HG03575 (cell line): Measurements from ENCODE around the gene SPEM2.

ENCODE experiments used
- ATAC-seq: cut with Tn5 transposase; IDR thresholded peaks from one replicate; pipeline ENCODE4 v1.9.1; 2021; ENCODE audit not compliant: unreplicated experiment, insufficient number of reproducible peaks, low FRiP score; ENCODE audit errors: extremely low read depth

Gene SPEM2

DNA sequence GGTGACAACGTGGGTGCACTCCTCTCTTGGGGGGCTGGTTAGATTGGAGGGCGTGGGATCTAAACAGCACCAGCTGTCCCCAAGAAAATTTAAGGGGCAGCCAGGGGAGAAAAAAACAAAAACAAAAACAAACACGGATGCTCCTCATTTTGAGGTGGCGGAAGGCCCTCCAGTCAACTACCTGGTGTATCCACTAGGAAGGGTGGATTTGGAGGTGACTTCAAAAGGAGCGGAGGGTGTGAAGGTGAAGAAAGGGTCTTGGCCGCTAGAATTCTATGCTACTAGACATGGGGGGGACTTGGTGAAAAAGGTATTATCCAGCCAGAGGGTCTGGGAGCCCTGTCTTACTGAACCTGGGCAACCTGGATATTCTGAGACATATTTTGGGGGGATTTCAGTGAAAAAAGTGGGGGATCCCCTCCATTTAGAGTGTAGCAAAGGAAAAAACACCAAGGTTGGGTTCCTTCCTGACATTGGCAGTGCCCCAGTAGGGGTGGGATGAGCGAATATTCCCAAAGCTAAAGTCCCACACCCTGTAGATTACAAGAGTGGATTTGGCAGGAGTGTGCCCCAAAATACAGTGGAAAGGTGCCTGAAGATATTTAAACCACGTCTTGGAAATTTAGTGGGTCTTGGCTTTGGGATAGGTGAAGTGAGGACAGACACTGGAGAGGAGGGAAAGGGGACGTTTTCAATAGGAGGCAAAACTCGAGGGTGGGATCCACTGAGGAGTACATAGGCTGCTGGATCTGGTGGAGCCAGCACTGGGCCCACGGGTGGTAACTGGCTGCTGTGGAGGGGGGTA, 13.4 kb downstream of the SPEM2 start:
- no peak for ATAC-seq

DNA sequence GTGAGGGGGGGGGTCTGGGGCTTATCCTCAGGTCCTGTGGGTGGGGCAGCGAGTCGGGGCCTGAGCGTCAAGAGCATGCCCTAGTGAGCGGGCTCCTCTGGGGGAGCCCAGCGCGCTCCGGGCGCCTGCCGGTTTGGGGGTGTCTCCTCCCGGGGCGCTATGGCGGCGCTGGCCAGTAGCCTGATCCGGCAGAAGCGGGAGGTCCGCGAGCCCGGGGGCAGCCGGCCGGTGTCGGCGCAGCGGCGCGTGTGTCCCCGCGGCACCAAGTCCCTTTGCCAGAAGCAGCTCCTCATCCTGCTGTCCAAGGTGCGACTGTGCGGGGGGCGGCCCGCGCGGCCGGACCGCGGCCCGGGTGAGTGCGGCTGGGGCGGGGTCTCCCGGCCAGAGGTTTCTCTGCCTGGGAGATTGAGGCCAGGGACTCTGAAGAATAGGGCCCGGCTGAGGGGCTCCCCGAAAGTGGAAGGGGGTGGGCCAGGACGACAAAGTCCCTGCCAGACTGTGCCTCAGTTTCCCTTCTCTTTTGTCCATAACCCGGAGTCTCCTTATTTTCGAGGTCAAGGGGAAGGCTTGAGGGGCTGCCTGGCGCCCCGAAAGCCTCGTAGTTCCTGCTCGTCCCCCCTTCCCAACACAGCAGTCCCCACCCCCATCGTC, 14.2 kb downstream of the SPEM2 start, which contains the start of gene FGF11:
Gene FGF11, plus strand, starts transcription at position 51 of the 651 bp plus-strand sequence. Its CDS starts 109 bp downstream, at position 160.
- ATAC-seq = no peak

DNA sequence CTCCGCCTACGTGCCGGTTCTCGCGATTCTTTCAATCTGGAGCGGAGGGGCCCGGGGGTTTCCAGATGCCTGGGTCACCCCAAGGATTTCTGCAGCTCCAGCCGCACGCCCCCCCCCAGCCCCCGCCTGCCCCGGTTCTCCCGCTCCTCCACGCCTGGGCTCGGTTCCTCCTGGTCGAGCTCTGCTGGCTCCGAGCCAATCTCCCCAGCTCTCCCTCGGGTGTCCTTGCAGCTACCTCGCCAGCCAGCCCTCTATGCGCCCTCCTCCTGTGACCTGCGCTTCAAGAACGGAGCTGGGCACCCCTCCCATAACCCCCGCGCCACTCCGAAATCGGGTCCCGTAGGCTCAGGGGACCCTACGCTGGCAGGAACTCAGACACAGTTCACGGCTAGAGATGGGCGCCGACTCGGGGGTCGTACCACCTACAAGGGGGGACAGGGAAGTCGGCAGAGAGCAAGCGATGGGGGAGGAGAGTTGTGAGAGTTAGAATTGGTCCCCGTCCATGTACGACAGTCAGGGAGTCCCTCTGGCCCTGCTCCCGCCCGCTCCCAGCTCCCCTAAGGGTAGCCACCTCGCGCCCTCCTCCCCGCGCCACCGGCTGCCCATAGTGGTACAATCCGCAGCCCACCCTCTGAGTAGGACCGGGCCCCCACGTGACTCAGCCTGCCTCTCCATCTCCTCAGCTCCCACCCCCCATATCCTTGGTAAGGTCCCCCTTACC, 14.9 kb downstream of the SPEM2 start:
- ATAC-seq = no peak

DNA sequence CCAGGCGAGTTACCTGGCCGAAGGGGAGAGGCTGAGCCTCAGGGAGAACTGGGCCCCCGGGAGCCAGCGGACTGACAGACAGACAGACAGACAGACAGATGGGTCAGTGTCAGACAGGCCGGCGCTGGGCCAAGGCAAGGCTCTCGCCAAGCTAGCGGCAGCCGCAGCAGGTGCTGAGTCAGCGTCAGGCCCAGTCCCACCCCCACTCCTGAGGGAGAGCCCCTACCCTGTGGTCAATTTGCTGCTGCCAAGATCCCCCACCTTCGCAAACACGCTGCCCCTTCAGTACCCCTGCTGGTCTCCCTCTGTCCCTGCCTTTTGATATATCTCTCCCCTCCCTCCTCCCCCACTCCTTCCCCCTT, 15.4 kb downstream of the SPEM2 start:
- ATAC-seq = no peak

DNA sequence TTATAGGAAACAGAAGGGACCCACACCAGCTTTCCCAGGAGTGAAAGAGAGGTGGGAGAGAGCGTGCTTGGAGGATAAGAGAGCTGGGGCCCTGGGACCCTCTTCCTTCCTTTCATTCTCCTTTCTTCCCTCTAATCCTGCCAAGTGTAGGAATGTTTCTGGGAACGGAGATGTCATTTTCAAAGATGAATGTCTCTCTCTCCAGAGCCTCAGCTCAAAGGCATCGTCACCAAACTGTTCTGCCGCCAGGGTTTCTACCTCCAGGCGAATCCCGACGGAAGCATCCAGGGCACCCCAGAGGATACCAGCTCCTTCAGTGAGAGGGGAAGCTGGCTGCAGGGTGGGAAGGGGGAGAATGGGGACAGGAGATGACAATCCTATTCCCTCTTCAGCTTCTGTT, 15.8 kb downstream of the SPEM2 start:
- ATAC-seq = no peak

DNA sequence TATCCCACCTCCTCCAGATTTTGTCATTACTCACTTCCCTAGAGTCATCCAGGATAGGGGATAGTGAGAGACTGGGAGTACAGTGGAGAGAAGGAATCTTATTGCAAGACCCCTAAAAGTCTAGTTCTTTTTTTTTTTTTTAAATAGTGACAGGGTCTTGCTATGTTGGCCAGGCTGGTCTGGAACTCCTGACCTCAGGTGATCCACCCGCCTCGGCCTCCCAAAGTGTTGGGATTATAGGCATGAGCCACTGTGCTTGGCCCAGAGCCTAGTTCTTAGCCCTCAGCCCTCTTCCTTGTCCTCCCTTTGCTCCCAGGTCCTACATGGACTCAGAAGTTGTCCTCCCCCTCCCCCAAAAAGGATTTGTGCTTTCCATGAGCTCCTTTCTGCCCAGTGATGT, 16.7 kb downstream of the SPEM2 start:
- ATAC-seq = no peak

DNA sequence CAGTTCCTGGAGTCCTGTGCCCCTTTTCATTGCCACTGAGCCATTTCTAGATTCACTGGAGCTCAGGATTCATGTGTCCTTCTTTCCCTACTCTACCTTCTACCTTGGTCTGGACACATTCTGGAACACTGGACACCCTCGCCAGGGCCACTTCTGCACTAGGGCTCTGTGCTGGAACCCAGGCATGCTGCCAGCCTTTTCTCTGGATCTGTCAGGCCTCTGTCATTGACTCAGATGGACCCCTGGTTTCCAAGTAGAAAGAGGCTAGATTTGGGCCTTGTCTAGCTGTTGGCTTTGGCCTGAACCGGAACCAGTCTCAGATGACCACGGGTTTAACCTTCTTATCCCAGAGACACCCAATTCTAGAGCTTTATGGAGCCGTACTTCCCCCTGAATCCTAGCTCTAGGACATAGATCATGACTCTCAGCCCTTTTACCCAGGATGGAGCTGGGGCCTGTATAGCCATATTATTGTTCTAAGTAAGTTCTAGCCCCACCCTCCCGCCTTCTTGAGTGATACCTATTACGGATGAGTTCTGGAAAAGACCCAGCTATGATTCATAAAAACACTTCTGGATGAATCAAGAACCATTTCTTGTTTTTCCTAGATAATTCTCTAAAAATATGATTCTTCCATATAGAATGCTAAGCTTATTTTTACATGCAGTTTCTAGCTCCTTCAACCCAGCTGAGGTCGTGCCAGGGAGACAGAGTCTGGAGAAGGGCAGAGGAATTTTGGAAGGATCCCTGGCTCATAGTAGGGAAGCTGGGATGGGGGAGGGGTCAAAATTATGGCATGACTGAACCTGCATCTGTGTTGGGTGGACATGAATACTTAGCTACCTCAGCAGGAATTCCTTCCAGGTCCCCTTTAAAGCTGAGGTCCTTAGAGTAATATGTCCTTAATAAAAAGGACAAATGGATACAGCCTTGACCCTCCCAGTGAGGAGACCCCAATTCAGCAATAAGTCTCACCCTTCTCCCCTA, 18.4 kb downstream of the SPEM2 start:
- ATAC-seq = no peak

DNA sequence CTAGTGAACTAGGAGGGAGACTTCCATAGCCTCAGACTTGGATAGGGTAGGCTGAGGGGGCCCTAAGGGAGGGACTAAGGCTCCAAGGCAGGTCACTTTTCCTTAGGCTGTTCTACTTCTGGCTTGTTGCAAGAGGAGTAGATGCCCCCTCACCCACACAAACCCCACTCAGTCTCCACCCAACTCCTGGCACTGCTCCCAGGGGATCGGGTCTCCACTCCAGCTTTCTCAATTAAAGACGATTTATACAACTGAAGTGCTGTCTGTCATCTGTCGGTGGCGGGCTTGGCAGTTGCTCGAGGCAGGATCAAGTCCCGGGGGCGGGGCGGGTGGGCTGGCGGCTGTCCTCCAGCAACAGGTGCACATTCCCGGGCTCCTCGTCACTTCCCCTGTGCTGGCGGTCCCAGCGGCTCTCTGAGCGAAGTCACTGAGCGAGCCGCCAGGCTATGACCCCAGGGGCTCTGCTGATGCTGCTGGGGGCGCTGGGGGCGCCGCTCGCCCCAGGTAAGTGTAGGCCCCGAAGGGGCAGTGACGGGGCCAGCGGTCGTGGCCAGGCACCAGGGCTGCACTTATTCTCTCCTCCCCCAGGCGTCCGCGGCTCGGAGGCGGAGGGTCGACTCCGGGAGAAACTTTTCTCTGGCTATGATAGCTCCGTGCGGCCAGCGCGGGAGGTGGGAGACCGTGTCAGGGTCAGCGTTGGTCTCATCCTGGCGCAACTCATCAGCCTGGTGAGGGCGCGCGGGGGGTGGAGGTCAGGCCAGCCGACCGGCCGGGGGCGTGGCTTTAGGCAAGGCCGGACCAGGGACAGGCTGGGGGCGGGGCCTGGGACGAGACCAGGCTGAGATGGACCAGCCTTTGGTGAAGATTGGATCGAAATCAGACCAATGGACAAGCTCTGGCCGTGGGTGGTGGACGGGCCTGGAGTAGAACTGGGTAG, 19.5 kb downstream of the SPEM2 start, which contains the start of gene CHRNB1:
Gene CHRNB1, plus strand, starts transcription at position 380 of the 937 bp plus-strand sequence. Its CDS starts 67 bp downstream, at position 447.
- ATAC-seq = no peak

DNA sequence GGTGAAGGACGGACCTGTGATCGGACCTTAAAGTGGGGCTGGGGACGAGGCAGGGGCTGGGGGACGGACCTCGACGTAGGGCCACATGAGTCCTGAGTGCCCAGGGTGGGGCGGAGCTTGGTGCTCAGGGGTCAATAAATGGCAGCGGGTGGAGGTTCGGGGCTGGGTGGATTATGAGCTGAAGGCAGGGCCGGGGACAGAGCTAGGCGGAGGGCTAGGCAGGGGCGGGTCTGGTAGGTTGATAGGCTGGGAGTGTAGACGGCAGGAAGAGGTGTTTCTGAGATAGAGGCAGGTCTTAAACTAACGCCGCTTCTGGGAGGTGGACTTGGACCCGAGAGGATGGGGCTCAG, 20.2 kb downstream of the SPEM2 start:
- no peak for ATAC-seq

DNA sequence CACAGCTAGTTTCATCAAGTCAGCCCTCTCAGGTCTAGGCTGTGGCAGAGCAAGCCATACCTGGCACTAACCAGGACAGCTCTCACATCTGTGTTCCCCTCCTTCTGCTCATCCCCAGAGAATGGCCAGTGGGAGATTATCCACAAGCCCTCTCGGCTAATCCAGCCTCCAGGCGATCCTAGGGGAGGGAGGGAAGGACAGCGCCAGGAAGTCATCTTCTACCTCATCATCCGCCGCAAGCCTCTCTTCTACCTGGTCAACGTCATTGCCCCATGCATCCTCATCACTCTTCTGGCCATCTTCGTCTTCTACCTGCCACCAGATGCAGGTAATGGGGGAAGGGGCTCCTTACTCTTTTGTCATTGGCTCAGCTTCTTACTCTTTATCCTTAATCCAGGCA, 23.0 kb downstream of the SPEM2 start:
- ATAC-seq = no peak

DNA sequence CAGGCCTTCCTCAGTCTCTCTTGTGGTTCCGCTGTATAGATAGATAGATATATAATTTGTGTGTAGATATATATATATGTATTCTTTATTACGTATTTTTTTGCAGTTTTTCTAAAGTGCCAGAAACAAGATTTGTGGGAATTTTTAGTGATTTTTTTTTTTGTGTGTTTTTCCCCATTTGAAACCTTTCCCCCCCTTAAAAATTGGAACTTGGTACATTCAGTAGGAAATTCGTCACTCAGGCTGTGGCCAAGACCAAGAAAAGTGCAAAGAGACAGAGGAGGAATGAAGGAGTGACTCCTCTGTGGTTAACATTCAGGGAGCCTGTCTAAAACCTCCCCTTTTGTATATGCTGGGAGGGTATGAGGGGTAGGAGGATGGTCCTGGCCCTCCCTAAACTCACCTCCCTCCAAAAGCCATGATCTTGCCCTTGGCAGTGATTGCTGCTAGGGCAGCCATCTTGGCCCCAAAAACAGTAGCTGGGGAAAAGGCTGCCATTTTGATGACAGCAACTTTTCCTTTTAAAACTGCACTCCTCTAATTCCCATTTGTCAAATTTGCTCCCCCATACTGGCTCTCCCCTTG, 34.6 kb downstream of the SPEM2 start:
- ATAC-seq = no peak

DNA sequence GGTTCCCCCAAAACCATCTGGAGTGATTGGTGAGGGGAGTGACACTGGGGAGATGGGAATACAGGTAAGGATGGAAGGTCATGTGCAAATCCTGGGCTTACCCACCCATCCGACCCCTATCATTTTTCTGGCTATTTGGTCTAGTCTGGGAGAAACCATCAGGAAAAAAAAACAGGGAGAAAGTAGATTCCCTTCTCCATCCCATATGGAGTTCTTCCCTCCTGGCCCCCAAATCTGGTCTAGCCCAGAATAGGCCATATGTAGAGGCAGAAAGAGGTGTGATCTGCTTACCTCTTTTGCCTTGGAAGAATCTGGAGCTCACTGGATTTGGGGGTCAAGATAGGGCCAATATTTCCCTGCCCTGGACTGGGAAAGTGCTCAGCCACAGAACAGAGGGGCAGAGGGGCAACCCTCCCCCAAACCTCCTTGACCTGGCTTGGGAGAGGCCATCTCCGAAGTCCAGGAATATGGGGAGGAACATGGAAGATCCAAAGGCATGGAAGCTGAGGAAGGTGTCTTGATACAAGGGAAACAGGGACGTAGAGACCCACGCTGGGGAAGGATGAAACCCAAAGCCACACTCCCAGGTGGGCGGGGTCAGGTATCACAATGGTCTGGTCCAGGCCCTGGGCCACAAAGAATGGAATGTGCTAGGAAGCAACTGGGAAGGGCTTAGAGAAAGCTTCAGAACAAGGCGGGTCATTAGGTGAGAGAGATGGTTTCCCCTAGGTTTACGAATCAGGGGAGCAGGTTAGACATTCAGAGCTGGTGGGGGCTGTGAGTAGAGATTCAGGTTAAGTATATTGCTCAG, 35.6 kb downstream of the SPEM2 start:
- no peak for ATAC-seq

DNA sequence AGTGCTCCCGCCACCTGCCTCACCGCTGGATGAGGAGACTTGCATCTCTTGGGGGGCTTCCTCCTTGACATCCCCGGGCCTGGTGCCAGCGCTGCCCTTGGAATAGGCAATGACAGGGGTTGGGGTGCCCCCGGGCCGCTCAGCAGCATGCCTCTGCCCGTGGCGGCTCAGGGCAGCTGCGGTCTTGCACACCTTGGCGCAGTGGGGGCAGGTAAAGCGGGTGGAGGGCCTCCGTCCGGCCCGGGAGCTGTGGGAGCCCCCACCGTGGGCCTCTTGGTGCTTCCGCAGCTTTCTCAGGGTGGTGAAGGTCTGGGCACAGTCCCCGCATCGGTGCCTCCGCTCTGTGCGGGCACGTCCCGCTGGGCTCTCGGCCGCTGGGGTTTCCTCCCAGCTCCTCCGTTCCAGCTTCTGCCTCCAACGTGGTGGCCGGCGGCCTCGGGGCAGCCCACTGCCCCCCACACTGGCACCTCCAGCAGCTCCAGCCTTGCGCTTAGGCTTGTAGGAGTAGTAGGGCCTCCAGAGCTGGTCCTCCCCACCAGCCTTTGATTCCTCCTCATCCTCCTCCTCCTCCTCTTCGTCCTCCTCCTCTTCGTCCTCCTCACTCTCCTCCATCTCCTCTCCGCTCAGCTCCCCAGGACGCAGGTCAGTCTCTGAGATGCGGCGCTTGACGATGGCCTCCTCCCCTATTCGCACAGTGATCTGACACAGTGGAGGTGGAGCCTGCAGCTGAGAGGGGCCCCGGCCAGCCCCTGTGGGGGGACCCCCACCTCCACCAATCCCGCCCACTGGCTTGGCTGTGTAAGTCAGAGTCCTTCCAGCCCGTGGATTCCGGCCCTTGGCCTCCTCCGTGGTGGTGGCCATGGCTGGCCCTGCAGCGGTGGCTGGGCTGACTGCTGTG, 37.3 kb downstream of the SPEM2 start:
- no peak for ATAC-seq

DNA sequence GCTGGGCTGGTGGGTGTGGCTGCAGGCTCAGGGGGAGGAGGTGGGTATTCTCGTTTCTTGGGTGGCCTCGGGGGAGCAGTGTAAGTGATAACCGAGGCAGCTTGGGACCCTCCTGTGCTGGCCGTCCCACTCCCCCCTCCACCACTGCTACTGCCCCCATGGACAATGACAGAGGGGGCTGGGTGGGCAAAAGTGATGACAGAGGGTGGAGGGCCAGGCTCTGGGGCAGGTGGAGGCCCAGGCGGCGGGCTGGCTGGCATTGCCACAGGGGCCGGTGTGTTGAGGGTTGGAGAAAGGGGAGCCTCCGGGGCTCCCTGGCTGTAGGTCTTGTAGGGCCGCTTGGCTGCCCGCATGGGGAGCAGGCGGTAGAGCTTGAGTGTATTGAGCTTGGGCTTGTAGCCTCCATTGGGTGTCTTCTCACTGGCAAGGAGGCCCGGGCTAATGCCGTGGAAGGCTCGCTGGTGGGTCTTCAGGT, 38.0 kb downstream of the SPEM2 start:
- ATAC-seq = no peak

DNA sequence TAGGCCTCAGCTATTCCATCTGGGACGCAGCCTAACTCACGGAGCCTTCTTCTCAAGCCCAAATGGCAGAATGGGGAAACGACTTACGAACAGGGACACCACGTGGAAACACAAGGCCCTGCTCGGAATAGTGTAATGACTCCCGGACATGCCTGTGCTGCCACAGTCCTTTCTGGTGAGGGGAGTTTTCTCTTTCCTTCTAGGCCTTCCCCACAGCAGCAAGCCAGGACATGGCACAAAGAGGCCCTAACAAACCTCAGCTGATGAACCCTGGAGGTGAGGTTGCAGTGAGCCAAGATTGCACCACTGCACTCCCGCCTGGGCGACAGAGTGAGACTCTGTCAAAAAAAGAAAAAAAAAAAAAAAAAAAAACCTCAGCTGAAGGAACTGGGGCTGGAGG, 38.7 kb downstream of the SPEM2 start:
- ATAC-seq = no peak
